Mammary epithelial cell (primary cell): ENCODE data around the gene AXIN1.

Source experiments
- CTCF ChIP-seq, 2 donors: IDR thresholded peaks in 1 of 2; conservative IDR thresholded peaks in 1 of 2; 2 replicates each; pipeline ENCODE4 v1.5.1; 2011 to 2012; ENCODE audit warnings: inconsistent platforms in 2 of 2, low read length in 2 of 2, mild to moderate bottlenecking in 2 of 2, control low read depth in 1 of 2, low read depth in 1 of 2; ENCODE audit not compliant: insufficient read depth in 1 of 2; ENCODE audit errors: extremely low read depth in 1 of 2
- EZH2 ChIP-seq: IDR thresholded peaks from 2 replicates; pipeline ENCODE4 v1.6.1; 2012; ENCODE audit warnings: low read length, inconsistent platforms, borderline replicate concordance

- no peak for TF ChIP-seq EZH2
- TF ChIP-seq CTCF (conservative IDR thresholded peaks at IDR 0.05 in 1 of 2, IDR thresholded peaks at IDR 0.05 in 1 of 2; ENCODE audit: extremely low read depth in 1 of 2, insufficient read depth in 1 of 2, low read depth in 1 of 2, low read length in 2 of 2), result no peak
These were observed 72.0 kb downstream of the AXIN1 start, which contains the start of gene ARHGDIG for GRCh38 chr16:280552-280951.
